ENCODE data around the gene SLC28A2. TPM values are rescaled to one million over a fixed set of nuclear protein-coding genes. Genes with fewer than 3 reads are reported as not detected.

SLC28A2 gene
- total RNA-seq, 1 experiment from 2014 or later = not detected

DNA sequence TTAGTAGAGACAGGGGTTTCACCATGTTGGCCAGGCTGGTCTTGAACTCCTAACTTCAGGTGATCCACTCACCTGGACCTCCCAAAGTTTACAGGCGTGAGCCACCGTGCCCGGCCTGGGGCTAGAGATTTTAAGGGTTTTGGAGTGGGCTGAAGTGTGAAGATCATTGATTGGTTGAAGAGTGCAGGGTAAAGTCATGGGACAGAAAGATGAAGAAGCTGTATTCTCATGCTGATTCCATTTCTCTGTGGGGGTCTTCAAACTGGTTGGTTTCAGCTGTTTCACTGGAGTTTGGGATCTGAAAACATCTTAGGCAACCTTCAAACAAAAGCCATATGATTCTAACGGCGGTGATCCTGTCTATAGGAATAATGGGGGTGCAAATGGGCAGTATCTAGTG is 74.2 kb downstream of the SLC28A2 start:
- no peak for DNase-seq (ENCODE audit: low read depth)

DNA sequence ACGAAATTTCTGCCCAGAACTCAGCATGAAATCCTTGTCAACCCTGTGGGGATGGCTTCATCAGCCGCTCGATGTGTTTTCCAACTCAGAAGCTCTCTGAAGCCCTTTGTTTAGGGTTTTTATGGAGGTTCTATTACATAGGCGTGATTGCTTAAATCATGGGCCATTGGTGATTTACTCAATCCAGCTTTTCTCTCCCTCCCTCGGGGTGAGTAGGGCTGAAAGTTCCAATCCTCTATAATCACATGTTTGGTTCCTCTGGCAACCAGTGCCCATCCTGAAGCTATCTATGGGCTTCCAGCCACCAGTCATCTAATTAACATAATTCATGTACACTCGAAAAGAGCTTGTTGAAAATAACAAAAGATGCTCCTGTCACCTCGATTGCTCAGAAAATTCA is 74.7 kb downstream of the SLC28A2 start:
- no peak for DNase-seq (ENCODE audit: low read depth)

Other genes with a start within 250 kb of the SLC28A2 start
- 52.6 and 55.1 TPM in 2 replicates for gene SORD, start 229.0 kb upstream of the SLC28A2 start, total RNA-seq (2014; rRNA removed; shearing (Covaris generic))
- 0.40 and 1.2 TPM in 2 replicates for gene DUOX2, start 138.1 kb upstream of the SLC28A2 start, total RNA-seq (2014; rRNA removed; shearing (Covaris generic))
- gene DUOXA2, start 137.9 kb upstream of the SLC28A2 start, total RNA-seq (2014; rRNA removed; shearing (Covaris generic)) = 0.15 TPM in 1 of 2 replicates, not detected in the other
- gene DUOXA1, start 122.4 kb upstream of the SLC28A2 start, total RNA-seq (2014; rRNA removed; shearing (Covaris generic)) = not detected in 2 replicates
- gene DUOX1, start 122.2 kb upstream of the SLC28A2 start, total RNA-seq (2014; rRNA removed; shearing (Covaris generic)) = 0.03 and 0.17 TPM in 2 replicates
- 0.36 and 1.7 TPM in 2 replicates for gene SHF, start 64.3 kb upstream of the SLC28A2 start, total RNA-seq (2014; rRNA removed; shearing (Covaris generic))
- 10.6 and 28.1 TPM in 2 replicates for gene GATM, start 126.3 kb downstream of the SLC28A2 start, total RNA-seq (2014; rRNA removed; shearing (Covaris generic))